ENCODE data around the gene CCNI2.

The CCNI2 gene

DNA sequence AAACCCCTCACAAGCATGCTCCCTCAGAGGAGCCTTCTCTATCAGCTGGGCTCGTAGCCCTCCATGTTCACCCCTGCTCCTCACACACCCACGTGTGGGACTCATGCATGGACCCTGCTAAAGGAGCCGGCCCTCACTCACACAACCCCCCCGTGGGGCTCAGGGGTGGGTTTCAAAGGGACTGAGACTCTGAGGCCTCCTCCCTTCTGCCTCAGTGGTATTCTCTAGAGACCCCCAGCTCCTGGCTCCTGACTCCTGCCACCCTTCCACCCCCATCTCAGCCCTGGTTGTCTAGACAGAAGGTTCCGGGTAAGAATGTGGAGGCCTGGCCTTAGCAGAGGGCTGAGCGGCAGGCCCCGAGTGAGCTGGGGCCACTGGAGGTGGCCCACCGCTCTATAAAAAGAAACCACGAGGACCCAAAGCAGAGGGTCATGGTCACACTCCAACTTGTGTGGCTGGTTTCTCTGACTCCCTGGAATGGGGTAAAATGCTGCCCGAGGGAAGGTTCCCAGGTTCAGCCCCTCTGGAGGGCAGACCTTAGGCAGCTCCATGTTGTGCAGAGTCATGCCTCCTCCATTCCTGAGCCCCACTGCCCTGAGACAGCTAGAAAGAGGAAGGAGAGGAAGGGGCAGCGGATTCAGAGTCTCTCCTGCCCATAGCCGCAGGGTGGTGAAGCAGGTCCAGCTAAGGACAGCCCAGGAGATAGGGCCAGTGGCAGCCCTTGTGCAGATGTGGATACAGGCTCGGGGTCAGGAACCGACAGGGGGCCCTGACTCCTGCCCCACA, 19.0 kb downstream of the CCNI2 start:
- no peak for DNase-seq

DNA sequence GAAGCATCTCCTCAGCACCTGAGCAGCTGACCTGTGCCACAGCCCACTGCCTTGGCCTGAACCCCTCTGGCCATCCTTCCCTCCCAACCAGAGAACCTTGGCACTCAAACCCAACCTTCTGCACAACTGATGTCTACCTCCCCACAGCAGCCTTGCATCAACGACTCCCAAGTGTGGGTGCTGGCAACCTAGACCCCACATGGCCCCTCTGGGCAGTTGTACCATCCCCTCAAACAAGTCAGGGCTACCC, 19.5 kb downstream of the CCNI2 start:
- DNase-seq = no peak

DNA sequence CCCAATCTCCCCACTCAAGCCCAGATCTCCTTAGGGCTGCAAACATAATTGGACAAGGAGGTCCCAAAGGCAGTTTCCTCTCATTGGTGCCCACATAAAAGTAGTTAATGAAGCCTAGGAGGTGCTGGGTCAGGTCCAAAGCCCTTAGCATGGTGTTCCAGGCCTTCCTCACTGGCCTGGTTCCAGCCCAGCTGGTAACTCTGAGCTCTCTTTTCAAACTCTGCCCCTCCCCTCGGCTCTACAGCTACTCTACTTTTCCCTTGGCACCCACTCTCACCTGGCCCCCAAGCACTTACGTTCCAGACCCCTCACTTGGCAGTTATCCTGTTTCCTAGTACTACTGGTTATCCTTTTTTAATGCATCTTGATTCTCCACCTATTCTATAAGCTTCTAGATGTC, 19.9 kb downstream of the CCNI2 start:
- DNase-seq = no peak

DNA sequence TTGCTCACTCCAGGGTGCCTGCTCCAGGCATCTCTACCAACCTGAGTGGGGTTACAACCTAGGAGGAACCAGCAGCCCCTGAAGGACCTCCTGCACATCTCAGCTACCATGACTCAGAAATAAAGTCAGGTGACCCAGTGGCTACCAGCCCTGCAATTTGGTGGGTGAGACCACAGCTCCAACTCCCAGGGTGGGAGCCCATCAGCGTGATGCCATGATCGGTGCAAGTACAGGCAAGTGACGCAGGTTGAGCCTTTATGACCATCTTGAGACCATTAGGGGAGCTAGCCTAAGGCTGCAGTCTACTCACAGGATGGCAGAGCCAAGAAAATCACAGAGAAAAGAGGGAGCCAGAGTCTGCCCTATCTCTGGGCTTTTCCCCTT, 21.3 kb downstream of the CCNI2 start:
- DNase-seq = no peak

DNA sequence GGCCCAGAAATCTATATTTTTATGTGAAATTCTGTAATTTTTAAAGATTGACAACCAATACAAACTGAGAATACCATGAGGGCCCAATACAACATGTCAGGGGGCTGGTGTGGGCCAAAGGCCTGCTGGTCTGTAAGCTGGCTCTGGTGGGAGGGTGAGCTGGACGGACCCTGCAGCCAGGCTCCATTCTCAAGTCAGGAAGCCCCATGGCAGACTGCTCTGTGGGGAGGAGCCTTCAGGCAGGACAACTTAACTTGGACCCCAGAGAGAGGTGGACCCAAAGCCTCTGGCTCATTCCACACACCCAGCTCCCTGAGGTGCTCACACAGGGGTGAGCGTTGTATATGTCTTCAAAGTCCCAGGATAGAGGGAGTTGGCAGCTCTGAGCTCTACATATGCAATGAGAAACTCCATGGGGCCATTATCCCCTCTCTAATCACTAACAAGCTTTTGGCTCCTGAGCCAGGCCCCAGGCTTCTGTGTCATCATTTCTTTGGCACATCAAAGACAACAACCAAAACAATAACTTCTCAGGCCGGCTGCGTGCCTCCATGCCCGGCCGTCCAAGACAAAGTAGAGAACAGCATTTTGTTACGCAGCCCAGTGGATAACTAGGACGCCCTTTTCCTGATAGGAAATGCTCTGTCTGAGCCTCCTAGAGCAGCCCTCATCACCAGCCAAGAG, 23.4 kb downstream of the CCNI2 start:
- DNase-seq = no peak

DNA sequence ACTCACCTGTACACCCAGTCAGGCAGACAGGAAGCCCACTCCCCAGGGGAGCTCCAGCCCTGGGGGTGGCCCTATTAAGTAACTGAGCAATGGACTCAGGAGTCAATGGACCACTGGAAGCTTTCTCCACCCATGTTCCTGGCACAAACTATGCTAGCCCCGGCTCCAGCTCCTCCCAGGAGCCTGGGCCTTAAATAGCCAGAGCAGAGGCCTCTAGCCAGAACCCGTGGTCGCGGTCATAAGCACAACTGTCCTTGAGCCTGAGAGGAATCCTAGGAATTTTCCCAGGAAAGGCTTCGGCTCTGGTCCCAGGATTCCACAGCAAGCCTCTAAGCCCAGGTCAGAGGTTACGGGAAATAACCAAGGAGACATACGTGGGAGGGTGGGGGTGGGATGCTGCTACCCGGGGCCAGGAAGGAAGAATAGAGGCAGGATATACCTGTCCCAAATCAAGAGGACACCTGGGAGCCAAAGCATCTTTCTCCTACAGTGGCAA, 24.3 kb downstream of the CCNI2 start:
- no peak for DNase-seq

DNA sequence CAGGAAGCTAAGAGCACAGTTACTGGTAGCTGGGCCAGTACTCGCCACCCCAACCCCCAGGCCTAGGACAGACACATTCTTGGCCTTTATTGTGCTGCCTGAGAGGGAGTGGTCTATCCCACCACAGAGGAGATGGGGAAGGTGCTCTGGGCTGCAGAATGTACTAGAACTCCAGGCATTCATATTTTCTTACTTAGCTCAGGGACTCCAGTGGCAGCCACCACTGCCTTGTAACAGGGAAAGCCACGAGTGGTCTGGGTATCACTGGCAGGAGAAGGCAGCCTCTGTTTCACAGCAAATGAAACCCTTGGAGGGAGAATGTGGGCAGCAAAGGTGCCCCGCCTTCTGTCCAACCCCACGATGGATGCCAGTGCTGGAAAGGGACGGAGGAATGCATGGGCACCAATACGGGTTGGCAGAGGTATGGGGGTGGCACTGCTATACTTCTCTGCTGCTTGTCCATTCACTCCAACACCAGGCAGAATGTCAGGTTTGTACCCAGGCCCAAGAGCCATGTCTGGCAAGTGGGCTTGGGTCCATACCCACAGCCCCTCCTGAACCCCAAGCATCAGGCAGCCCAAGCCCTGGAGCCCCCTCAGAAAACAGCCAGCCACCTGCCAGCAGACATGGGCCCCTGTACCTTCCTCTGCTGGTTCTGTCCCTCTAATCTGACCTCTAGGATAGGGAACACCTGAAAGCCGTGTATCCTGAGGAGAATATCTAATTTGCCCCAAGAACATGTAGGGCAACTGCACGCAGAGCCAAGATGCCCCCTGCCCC, 25.3 kb downstream of the CCNI2 start:
- no peak for DNase-seq

DNA sequence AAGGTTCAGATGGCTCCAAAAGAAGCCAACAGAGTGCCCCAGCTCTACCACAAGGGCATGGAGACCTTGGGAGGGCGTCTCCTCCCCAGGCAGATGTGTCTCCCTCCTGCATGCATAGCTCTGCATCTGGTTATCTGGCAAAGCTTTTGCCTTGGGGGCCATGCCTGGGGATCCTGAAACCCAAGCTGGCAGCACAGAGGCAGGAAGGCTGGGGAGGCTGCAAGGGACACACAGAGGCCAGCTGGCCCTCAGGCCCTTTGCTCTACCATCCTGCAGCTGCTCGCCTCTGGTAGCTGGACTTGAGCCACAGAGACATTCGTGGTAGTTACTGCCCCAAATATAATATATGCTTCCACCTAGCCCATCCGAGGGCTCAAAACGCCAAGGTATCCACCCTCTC, 25.9 kb downstream of the CCNI2 start:
- no peak for DNase-seq

DNA sequence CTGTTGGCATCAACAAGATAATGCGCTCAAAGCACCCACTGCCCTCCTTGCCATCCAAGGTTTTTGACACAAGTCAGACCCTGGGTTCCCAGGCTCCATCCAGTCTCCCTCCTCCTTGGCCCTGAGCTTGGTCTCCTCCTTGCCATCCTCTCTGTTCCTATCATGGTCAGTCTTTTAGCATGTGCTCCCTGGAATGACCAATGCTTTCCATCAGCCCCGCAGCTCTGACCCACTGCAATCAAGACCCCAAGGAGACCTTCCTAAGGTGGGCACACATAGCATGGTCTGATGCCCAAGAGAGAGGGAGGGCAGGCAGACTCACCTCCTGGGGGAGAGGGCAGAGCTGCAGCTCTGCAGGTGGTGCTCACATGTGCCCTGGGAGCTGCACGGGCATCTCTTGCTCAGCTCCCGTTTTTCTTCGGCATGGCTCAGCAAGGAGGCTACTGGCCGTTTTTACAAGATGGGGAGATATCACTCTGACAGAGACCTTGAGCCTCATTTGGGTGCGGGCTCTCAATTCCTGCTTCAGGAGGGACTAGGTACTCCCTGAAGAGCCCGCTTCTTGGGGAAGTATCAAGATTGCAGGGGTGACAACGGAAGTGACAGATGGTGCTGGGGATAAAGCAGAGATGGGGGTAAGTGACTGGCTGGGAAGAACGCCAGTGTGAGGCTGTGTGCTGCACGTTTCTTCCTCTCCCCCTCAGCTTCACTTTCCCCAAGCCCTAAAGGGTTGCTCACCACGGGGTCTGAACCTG, 26.6 kb downstream of the CCNI2 start:
- no peak for DNase-seq

DNA sequence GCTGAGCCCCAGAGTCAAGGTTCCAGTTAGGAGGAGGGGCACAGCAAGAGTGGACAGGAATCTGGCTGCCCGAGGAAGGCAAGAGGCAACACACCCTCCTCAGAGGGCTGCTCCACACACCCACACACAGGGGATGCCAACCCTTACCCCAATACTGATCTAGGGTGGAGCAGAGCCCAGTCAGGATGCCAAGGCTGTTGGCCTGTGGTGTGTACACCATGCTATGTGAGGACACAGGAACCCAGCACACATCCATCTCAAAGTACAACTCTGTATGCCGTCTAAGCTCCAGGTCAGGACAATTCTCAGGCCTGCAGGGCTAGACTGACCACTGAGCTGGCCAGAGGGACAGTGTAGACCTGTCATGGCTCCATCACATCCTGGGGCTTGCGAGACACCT, 27.2 kb downstream of the CCNI2 start:
- DNase-seq = no peak

DNA sequence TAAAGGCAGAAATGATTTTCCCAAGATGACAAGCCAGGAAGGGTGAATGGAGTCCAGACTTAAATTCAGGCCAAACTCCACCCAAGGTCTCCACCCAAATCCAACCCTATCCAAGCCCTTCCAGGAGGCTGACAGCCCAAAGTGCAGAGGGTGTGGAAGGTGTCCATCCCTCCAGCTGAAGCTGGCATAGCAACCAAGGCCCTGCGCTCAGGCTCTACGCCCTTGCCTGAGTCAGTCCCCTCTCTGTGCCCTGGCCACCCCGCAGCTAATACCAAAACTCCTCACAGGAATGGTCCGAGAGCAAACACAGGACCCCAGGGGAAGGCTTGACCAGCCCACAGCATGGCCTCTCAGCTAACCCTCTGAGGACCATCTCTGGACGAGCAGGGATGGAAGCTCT, 27.7 kb downstream of the CCNI2 start:
- DNase-seq = no peak

DNA sequence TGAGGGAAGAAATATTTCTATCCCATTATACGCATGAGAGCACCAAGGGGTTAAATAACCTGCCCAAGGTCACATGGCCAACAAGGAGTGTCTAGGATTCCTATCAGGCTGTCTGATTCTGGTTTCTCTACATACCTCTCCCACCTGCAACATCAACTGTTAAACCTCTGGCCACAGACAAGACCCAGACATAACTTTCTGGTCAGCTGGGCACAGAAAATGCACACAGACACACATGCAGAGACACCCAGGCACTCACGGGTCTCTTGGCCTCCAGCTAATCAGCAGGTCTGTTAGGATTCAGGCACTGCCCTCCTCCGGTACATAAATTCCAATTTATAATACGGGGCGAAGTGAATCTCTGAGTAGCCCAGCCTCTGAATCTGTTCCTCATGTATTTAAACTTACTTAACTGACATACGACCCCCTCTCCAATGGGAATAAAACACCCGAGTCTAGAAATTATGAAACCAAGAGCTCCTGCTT, 28.3 kb downstream of the CCNI2 start:
- no peak for DNase-seq

DNA sequence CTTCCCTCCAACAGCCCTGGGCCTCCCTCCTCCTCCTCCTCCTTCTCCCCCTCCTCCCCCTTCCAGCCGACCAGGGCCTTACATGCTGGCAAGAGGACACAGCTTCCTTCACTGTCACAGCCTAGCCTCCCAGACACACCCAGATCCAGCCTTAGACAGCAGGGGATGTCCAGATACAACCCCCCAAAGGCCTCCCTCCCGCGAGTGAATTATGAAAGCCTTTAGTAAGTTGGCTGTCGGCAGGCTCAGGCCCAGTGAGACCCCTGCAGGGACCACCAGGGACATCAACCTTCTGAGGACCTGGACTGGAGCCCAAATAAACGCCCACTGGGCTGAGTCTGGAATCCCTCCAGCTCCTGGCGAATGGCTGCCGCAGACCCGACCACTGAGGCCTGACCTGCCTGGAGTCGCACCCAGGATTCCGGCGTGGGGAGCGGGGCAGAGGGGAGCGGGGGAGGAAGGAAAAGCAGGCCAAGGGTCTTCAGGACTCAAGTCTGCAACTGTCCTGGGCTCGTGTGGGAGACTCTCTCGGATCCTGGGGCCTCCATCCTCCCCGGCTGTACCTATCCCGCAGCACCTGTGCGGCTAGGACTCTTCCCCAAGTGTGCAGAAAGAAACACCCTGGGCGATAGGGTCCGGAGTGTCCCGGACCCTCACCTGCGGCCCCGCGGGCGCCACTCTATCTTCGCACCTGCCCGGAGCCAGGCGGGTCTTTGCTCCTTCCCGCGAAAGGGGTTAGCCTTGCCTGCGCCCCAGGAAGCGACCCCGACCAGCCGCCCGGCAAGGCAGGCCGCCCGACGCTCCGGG, 29.1 kb downstream of the CCNI2 start:
- DNase-seq = no peak

DNA sequence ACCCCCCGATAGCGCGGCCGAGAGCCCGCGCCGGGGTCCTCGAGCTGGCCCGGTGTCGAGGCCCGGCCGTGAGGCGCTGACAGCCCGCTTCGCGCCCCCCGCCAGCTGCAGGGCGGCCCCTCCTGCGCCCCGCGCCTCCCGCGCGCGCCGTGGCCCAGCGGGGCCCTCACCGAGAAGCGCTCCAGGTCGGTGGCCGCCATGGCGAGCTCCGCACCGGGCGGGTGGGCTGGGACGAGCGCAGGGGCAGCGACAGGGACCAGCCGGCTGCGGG, 29.6 kb downstream of the CCNI2 start:
- DNase-seq = no peak

DNA sequence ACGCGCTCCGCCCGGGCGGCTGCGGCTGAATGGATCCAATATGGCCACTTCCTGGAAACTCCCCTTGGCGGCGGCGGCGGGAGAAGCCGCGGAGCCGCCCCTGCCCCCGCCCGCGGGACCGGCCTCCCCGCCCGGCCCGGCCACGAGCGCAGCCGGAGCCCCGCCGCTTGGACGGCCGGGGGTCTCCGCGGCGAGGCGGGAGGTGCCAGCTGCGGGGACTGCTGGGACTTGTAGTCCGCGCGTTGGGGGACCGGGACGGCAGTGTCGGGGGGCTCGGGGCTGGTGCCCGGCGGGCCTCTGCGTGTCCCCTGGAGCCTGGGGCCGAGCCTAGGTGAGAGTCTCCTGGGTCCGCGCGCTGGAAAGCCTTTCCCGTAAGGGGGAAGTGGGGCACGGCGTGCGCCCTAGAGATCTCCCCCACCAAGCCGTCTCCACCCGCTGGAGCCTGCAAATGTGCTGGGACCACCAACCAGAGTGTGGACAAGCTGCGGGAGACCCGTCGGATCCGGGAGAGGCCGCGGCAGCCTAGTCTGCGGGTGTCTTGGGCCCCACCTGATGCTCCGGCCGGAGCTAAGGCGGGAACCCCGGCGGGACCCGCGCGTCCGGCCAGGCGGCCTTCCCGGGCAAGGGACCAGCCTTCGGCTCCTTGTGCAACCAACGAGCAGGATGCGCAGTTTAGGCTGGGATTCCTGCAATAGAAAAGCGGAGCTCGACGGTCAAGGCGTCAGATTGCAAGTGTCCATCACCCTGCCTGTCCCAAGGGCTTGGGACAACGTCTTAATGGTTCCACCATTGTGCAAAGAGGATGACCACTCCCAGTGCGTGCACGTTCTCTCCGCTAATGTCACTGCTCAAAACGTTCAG, 30.2 kb downstream of the CCNI2 start, which contains the start of gene SEPTIN8:
SEPTIN8 (minus strand) TSS at position 31 of the 861 bp plus-strand sequence. CDS start 102 bp downstream, outside the sequence.
- DNase-seq = peak; percentile 34

DNA sequence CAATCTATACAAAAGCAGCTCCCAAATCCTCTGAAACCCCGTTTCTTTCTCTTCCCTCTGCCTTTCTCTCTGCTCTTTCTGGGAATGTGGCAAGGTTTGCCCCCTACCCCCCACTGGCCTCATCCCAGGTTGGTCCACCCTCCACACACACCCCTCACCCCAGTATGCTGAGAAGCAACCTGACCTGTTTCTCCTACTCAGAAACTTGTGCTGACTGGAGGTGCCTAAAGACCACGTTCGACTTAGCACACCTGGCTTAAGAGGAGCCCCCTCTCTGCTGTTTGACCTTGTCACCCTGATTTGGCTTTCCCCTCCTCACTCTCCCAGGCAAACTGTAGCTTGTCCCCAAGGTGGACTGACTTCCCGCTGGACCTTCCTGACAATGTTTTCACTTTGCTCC, 30.9 kb downstream of the CCNI2 start:
- DNase-seq = no peak

DNA sequence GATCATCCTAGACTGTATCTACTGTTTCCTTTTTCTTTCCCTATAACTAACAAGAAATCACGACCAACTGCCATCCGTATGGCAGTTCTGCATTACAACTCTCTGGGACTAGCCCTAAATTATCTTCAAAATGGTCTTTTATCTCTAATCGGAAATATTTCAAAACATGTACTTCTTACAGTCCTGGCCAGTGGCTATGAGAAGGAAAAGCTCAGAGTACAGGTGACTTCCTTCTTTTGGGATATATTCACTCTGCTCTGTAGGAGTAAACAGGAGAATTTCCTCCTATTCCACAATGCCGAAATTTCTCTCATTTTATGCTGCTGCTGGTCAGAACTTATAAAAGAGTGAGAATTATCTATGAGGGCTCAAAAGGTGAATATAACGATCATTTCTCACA, 31.6 kb downstream of the CCNI2 start:
- DNase-seq = no peak

DNA sequence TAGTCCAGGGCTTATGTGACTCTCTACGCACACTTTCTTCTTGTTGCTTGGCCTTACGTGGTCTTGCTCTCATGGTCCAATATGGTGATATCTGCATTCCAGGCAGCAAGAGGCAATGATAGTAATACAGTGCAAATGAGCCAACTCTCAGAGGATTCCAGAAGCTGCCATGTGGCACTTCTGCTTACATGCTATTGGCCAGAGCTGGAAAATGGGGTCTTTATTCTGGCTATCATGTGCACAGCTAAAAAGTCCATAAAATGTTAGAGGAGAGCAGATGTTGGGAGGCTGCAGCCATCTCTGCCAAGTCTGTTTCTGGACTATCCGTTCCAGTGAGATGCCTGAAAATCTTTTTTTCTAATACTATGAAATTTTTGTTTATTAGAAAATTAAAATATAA, 32.7 kb downstream of the CCNI2 start:
- DNase-seq = no peak

DNA sequence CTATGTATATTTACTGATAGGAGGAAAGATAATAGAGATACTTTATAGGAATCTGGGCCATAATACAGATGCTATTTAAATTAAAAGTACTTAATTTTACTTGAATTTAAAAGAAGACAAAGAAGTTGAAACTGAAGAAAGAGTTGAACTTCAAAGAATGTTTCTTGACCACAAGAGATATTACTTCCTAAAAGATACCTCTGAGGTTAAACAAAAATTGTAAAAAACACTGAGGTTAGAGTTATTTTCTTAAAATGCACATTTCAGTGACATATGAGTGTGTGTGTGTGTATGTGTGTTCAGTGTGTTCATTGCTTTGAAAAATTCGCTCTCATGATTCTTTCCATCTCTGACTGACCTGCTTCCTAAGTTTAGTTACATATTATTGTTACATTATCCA, 33.4 kb downstream of the CCNI2 start:
- DNase-seq = no peak

DNA sequence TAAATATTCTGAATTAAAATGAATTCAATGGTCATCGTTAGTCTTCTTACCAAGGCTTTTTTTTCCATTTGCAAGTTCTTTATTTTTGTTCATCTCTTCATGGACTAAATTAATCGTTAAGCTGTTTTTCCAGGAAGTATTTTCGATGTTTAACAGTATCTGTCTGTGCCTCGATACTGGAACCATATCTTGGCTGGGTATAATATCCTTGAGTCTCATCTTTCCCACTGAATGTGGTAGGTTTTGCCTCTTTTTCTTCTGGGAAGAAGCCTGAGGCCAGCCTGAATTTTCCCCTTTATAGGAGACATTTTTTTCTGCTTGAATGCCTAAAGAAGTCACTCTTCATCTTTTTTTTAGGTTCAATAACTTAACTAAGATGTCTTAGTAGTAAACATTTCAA, 33.8 kb downstream of the CCNI2 start:
- no peak for DNase-seq

DNA sequence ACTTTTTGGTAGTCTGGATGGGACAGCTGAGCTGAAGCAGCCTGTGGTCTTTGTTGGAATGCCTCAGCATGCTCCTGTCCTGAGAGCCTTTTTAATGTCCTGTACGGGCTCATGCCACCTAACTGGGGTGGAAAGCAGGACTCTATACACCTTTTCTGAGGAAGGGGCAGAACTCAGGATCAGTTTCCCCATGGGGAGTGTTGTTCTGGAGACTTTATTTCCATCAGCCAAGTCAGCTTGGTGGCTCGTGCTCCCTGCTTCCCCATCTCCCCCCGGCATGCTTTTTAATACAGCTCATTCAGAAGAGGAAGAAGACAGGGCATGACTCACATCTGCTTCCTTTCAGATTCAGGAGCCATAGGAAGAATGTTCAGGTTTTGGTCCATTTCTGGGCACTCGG, 34.9 kb downstream of the CCNI2 start:
- DNase-seq = no peak

Data from CD4-positive, alpha-beta T cell treated with Interferon gamma for 1 hour (primary cell).